KOPT-K1 (cell line): Measurements from ENCODE around the gene USP24.

ENCODE experiments used
- H3K27ac ChIP-seq: fragments of 200-600 bp; sonication (generic); 2 replicates; pipeline ENCODE4 v1.5.1; 2016; ENCODE audit warnings: antibody characterized with exemption, mild to moderate bottlenecking, low read depth, low read length; ENCODE audit not compliant: poor library complexity, severe bottlenecking
- H3K36me3 ChIP-seq: fragments of 200-600 bp; sonication (generic); 2 replicates; pipeline ENCODE4 v1.5.1; 2017; ENCODE audit warnings: antibody characterized with exemption, mild to moderate bottlenecking, low read length, moderate library complexity; ENCODE audit not compliant: insufficient read depth
- H3K9me3 ChIP-seq: fragments of 200-600 bp; sonication (generic); 2 replicates; pipeline ENCODE4 v1.5.1; 2017; ENCODE audit warnings: antibody characterized with exemption, low read length, mild to moderate bottlenecking; ENCODE audit not compliant: insufficient read depth, poor library complexity, severe bottlenecking

USP24 gene

DNA sequence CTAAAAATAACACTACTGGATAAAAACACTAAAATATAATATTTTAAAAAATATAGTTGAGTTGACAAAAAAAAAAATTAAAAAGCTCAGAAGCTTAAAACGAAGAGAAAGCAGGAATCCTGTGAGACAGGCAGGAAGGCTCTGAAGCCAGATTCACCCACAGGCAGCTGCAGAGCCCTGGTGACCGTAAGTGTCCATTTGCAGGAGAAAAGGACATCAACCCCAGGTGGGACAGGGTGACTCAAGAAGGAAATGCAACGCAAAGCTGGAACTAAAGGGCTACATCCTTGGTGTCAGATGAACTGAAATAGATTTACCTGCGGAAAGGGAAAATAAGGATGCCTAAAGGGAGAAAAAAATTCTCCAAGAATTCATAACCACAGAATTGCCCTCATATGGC lies 46.8 kb downstream of the USP24 start:
- H3K36me3 ChIP-seq: peaks cover 91% of the 10 kb centered on the region
- H3K27ac ChIP-seq: no peak overlapping the region
- H3K9me3 ChIP-seq: no peaks in the 10 kb centered on the region

DNA sequence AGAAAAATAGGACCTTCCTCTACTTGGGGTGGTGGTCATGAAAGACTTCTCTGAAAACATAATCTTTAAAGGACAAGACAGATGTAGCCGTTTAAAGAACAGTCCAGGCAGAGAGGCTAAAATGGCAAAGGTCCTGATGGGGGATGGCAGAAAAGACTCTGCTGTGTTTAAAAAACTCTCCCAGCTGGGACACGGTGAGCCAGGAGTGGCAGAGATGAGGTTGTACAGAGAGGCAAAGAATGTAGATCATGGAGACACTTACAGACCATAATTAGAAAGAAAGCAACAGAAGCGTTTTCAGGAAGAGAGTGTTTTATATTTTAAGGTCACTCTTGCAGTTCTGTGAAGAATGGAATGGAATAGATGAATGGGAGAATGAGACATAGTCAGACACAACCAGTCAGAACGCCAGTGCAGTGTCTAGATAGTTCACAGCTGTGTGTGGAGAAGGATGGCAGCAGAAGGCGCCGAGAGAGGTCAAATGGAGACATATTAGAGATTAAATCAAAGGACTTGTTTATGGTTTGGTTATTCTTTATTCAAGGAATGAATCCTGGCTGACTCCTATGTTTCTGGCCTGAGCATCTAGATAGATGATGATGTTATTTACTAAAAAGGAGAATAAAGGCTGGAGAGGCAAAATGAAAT lies 47.8 kb downstream of the USP24 start:
- H3K36me3 ChIP-seq: peaks cover 86% of the 10 kb centered on the region
- no peak overlapping the region for H3K27ac ChIP-seq
- H3K9me3 ChIP-seq: no peaks in the 10 kb centered on the region

DNA sequence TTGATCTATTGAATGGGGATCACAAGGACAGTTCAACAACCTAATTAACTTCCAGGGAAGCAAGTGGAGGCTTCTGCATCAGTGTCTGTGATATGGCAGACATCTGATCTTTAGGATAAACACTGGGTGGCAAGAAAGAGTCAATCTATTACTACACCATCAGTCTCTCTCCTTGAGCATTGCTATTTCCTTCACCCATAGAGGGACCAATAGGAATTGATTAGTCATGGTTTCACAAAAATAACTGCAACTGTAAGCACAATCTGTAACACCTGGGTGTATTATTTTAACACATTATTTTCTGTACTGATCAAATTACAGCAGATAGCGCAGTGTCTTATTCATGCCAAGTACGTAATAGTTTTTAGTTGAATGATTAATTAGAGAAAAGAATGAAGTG lies 50.3 kb downstream of the USP24 start:
- no peak overlapping the region for H3K27ac ChIP-seq
- H3K36me3 ChIP-seq: peaks cover 84% of the 10 kb centered on the region
- H3K9me3 ChIP-seq: no peaks in the 10 kb centered on the region

DNA sequence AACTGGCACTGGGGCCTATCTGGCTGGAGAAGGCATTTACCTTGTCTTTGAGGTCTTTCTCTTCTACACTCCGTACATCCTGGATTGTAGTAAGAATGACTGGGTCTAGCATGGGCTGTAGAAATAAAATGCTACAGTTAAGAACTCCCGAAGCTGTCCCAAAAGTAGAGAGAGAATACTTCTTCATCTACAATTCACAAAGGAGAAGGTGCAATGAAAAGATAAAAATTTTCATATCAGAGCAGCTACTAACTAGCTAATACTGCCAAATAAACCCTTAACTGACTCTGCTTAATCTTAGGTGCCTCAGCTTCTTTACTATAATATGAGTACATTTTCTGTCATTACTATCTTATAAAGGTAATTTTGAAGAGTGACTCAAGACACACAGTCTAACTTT lies 55.6 kb downstream of the USP24 start:
- Histone ChIP-seq H3K9me3 (no peaks in the 10 kb centered on the region), H3K36me3 (peaks cover 87% of the 10 kb centered on the region), H3K27ac (no peak overlapping the region)

DNA sequence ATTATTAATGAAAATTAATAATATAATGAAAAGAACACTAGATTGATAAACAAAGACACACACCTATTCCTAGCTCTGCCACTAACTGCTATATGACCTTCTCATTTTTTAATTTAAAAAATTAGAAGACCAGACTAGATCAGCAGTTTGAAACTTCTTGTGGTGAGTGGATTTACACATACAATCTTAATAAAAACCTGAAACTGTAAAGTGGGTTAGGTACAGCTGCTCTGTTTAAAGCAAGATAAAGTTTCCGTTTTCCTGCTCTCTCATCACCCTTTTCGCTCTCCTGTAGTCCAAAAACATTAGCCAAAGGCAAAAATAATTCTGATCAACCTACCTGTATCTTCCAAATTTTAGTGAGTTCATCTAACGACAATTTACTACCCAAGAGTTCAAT lies 58.6 kb downstream of the USP24 start:
- Histone ChIP-seq H3K9me3 (no peaks in the 10 kb centered on the region), H3K36me3 (peaks cover 98% of the 10 kb centered on the region), H3K27ac (no peak overlapping the region)

DNA sequence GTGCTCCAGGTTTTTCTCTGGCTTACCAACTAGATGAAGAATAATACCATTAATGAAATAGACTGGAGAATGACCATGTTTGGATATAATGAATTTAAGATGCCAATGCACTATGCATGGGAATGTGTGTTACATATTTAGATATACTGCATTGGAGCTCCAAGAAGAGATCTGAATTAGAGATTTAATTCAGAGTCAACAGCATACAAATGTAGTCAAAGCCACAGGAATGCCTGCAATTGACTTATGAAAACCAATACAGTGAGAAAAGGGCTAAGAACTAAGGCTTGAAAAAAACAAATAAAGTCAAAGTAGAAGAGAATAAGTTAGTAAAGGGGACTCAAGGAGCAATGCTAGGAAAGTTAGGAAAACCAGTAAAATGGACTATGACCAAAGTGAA lies 59.1 kb downstream of the USP24 start:
- Histone ChIP-seq H3K9me3 (no peaks in the 10 kb centered on the region), H3K27ac (no peak overlapping the region), H3K36me3 (peaks cover 97% of the 10 kb centered on the region)

DNA sequence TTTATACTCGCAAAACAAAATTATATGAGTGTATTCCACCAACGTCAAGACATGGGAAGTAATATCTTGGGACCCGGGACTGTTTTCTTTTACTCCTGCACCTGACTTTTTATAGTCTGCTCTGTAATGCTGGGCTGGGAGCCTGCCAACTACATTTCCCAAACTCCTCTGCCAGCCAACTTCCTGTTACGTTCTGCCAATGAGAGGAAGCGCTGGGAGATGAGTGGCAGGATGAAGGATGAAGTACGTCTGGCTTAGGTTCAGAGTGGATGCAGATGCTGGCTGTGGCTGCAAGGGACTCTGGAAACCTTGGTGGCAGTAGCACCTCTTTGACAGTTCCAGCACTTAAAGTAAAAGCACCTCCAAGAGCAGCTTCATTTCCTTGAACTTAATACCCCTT lies 59.6 kb downstream of the USP24 start:
- H3K27ac ChIP-seq: no peak overlapping the region
- no peaks in the 10 kb centered on the region for H3K9me3 ChIP-seq
- H3K36me3 ChIP-seq: peaks cover 92% of the 10 kb centered on the region

DNA sequence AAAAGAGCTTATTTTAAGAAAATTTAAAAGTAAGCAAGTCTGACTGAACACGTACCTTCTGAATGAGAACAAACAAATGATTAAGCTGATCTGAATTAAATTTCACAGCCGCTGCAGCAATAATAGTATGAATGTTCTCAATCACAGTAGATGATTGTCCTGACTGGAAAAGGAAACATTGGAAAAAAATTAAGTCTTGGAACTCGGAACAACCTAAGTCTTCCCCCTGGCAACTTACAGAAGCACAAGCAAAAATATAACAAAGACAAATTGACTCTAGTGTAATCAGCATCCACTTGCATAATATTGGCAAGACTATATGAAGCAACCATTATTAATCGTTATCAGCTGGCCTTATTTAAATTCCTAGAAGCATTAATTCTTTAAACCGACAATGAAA lies 60.5 kb downstream of the USP24 start:
- no peak overlapping the region for H3K27ac ChIP-seq
- no peaks in the 10 kb centered on the region for H3K9me3 ChIP-seq
- peaks cover 91% of the 10 kb centered on the region for H3K36me3 ChIP-seq

DNA sequence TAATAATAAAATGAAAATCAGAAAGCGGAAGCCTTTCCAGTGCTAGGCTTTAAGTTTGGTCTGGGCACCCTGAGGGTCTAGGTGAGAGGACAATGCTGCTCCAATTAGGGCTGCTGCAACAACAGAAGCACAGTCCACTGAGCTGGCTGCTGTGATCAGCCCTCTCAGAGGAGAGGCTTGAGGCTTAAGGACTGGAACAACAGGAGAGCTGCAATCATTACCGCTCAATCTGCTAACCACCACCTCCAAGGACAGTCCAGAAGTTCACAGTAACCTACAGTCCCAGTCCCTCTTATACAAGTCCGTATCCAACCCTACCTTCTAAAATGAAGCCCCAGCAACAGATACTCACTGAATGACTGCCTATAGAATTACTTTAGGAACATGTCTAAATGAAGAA lies 62.1 kb downstream of the USP24 start:
- H3K36me3 ChIP-seq: peaks cover 88% of the 10 kb centered on the region
- no peak overlapping the region for H3K27ac ChIP-seq
- H3K9me3 ChIP-seq: no peaks in the 10 kb centered on the region

DNA sequence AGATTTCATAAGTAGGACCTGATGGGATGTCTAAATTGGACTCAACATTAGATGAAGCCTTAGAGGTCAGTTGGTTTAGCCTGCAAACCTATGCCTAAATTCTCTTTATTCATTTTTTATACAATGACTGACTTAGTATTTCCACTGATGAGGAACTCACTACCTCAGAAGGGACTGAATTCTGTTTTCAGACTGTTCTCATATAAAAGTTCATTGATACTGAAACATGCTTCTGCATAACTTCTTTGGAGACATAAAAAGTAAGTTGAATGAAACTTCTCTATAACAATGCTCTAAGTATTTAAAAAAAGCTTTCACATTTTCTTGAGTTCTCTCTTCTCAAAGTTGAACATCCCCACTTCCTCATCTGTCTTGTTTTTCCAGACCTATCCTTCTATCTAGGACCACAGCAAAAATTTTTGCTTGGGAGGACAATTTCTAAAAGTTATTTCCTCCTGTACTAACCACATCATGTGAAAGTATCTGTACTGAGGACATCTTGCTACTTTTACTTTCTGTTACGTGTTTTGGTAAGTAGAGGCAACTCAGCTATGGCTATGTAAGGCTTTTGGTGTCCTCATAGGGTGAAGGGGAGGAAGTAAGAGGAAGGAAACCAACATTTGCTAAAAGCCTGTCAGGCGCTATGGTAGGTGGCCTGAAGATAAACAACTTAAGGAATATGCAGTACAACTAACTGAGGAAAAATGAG lies 64.1 kb downstream of the USP24 start:
- no peaks in the 10 kb centered on the region for H3K9me3 ChIP-seq
- peaks cover 87% of the 10 kb centered on the region for H3K36me3 ChIP-seq
- H3K27ac ChIP-seq: peak overlapping the region; percentile 12

DNA sequence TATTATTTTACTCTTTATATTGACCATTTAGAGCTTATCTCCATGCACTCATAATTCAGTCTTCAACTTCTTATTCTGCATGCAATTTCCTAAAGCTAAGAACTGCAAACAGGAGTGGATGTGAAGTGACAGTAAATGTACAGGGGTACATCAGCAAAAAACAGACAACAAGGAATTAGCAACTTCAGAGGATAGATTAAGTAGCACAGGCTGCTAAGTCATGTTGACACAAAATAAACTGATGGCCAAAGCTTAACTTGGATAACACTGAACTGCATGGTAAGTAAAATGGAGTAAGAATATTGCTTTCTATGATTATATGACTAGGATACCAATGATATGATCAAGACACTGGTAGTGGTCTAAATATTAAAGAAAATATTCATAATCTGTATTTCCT lies 66.5 kb downstream of the USP24 start:
- Histone ChIP-seq H3K9me3 (no peaks in the 10 kb centered on the region), H3K36me3 (peaks cover 87% of the 10 kb centered on the region), H3K27ac (no peak overlapping the region)

DNA sequence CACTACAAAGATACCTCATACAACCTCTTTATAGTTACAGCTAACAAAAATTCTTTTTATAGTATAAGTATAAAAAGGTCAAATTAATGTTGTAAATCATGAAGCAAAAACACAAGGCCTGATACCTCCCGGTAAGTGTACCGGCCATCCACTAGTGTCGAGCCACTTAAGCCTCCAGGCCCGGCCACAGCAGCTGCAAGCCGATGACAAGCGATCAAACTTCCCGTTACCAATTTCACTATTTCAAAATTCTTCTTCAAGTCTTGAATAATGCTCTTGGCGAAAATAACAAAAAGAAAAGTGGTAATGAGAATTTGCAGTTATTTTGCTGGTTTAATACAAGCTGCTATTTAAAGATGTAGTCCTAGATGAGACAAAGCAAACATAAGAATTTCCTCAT lies 67.6 kb downstream of the USP24 start:
- no peaks in the 10 kb centered on the region for H3K9me3 ChIP-seq
- H3K27ac ChIP-seq: no peak overlapping the region
- peaks cover 89% of the 10 kb centered on the region for H3K36me3 ChIP-seq

DNA sequence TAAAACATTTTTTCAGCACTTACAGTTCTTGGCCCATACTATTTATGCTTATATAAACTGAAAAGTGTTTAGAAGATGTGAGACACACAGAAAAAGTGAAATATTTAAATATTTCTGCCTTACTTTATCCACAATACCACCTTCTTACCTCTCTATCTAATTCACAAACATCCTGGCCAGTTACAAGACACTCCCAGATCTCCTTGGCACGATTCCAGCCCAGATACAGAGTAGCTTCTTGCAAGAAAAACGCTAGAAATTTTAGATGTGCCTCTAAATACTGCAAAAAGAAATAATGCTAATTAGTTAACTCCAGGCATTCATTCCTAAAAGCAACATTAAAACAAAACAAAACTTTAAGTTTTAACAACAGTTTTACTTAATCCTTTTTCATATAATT lies 68.4 kb downstream of the USP24 start:
- Histone ChIP-seq H3K36me3 (peaks cover 89% of the 10 kb centered on the region), H3K9me3 (no peaks in the 10 kb centered on the region), H3K27ac (no peak overlapping the region)

DNA sequence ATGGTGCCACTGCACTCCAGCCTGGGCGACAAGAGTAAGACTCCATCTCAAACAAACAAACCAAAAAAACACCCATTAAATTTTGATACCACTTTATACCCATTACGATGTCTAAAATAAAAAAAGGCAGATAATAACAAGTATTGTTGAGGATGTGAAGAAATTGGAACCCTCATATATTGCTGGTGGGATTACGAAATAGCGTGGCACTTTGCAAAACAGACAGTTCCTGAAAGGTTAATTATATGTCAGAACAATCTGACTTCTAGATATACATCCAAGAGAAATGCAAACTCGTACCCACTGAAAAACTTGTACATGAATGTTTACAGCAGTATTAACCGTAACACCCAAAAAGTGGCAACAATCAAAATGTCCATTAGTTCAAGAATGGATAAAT lies 70.3 kb downstream of the USP24 start:
- Histone ChIP-seq H3K9me3 (no peaks in the 10 kb centered on the region), H3K36me3 (peaks cover 95% of the 10 kb centered on the region), H3K27ac (no peak overlapping the region)

DNA sequence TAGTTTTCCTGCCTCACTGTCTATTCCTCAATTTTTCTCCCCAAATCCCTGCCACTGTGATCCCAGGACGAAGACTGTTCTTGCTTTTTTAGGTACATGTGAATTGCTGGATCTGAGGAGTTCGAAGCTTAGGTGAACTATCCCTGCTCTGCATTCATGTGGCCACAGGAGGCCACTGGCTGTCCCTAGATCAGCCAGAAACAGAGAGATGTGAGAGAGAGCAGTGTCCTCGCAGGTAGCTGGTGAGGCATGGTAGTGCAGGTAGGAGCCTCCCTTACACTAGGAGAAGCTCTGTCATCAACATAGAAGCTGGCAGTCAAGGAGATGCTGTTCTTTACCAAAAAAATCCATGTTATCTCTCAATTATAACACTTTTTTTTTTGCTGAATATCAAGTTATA lies 71.5 kb downstream of the USP24 start:
- Histone ChIP-seq H3K36me3 (peaks cover 97% of the 10 kb centered on the region), H3K27ac (no peak overlapping the region), H3K9me3 (no peaks in the 10 kb centered on the region)

DNA sequence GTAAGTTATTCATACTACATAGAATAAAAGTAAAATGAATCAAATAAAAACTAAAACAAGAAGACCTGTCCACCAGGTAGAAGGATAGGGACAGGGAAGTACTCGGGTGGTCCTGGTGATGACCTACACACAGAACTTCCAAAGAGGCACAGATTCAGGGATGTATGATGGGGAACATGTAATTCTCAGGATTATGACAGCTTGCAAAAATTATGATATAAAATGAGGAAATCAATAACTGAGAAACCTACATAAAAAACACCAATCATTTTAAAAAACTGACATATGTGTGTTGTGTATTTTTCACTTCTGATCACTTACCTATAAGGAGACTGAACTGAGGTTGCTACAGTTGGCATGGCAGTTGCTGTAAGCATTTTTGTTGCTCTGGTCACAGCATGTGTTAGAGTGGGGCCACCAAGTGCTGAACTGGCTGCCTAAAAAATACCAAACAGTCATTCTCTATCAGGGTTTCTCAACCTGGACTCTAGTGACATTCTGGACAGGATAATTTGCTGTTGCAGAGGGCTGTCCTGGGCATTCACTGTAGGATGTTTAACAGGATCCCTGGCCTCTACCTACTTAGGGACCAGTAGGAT lies 73.8 kb downstream of the USP24 start:
- Histone ChIP-seq H3K9me3 (no peaks in the 10 kb centered on the region), H3K27ac (no peak overlapping the region), H3K36me3 (peaks cover 97% of the 10 kb centered on the region)
